Activated T-cell treated with anti-CD3 and anti-CD28 coated beads, Interleukin-2, amount 50 U/mL, for 1 hour (primary cell): ENCODE results near the gene IFRD2.
"Not testable (repeated sequence)": the region's sequence is repeated elsewhere in the genome, so short reads cannot be mapped to it uniquely, and the experiment has no call there.

ENCODE experiments used
- DNase-seq: peaks from one replicate; pipeline ENCODE4 v3.0.0-alpha.2; 2020

The IFRD2 gene

DNA sequence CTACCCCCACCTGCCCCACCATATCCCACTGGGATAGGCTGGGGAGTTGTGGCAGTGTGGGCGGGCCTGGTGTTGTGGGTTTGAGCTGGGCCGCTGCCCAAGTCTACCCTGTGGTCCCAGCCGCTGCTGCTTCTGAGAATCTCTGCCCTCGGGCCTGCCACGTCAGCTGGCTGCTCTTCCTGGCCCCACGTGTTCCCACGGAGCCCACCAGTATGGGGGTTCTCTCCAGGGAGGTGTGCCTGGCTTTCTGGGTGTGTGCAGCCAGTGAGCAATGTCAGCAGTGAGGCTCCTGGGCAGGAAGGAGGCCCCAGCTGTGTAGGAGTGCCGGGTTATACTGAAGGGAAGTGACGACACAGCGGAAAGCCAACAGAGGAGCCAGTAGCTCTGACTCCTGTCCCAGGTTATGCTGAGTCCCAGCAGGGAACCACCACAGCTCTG, 45.7 kb downstream of the IFRD2 start:
- peak; percentile 76 for DNase-seq

DNA sequence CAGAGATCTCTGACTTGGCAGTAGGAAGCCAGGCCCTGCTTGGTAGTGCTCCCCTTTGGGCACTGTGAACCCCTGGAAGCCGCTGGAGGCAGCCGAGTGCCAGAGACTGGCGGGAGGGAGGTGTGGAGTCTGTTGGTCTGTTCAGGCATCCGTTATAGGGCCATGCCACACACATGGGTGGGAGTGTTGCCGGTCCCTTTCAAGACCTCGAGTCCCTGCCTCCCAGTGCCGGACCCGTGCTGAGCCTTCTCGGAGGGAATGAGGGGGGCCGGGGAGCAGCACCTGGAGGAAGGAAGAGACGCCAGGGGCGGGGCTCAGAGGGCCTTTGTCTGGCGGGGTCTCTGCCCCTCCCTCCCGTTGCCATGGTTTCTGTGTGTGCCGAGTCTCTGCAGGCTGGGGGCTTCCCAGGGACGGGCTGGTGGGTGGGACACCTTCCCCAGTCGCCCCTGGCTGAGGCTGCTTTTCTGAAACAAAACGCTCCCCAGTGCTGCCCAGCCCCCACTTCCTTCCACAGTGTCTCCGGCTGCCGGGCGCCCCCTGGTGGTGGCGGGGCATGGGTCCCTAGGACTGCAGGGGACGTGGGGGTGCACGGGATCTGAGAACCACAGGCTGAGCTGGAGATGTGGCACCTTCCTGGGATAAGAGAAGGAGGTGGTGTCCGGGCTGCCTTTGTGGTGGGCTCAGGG, 46.3 kb downstream of the IFRD2 start:
- DNase-seq = peak; percentile 96

DNA sequence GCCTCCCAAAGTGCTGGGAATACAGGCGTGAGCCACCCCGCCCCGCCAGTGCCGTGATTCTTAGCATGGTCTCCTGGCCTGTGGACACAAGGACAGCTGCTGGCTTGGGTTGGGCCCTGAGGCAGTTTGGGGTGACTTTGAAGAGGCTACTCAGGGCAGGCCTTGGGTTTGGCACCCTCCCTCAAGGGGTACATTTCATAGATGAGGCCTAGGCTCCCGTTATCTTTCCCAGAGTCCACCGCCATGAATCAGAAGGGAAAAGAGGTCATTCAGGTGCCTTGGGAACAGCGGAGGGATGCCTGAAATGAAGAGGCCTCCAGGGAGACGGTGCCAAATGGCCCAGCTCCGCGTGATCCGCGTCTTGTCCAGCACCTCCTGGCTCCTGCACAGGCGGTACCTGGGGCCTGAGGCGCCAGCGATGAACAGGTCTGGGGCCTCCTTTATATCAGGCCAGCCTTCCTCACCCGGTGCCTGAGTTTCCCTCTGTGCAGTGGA, 46.9 kb downstream of the IFRD2 start:
- no peak for DNase-seq

DNA sequence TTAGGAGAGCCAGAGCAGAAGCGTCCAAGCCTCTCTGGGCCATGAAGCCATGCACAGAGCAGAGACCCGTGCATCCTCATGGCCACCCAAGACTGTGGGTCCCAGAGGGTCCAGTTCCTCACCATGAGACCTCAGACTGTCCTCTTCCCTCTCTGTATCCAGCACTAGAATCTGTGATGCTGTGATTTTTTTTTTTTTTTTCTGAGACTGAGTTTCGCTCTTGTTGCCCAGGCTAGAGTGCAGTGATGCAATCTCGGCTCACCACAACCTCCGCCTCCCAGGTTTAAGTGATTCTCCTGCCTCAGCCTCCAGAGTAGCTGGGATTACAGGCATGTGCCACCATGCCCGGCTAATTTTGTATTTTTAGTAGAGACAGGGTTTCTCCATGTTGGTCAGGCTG, 47.4 kb downstream of the IFRD2 start:
- not testable (repeated sequence) for DNase-seq

DNA sequence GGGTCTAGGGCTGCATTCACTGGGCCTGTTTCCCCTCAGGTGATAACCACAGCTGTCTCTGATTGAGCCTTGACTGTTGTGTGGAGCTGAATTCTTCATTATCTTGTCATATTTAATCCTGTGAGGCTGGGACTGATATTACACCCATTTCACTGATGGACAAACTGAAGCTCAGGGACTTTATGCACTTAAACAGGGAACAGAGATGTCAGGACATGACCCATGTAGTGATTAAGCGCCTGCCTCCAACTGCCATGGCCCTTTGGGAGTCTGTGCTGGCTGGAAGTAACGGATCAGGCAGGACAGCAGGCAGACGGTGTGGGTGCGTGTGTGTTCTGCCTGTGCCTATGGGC, 48.7 kb downstream of the IFRD2 start:
- no peak for DNase-seq

DNA sequence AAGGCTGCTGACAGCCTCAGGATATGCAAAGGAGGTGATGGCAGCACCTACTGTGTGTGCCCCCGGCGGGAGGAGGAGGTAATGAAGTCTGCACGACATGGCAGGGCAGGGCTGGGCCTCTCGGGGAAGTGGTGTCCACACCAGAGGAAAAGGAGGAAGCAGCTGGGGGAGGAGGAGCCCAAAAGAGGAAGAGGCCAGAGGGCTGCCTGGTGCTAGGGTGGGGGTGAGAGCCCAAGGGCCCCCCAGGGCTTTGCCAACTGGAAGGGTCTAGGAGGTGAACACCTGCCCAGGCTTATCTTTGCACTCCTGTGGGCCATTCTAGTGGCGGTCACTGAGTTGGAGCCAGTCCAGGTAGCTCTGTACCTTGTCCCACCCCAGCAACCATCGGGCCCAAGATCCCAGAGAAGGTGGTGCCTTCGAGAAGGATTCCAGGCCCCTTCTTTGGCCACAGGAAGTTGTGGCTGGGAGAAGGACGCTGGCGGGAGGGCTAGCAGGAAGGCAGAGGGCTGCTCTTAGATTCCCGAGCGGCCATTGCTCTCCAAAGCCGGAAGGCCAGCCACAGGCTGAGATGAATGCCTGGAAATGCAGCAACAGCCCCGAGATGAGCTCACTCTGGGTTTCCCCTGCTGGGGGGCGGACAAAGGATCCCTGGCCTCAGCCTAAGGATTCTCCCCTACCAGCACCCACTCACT, 49.2 kb downstream of the IFRD2 start:
- peak; percentile 34 for DNase-seq

DNA sequence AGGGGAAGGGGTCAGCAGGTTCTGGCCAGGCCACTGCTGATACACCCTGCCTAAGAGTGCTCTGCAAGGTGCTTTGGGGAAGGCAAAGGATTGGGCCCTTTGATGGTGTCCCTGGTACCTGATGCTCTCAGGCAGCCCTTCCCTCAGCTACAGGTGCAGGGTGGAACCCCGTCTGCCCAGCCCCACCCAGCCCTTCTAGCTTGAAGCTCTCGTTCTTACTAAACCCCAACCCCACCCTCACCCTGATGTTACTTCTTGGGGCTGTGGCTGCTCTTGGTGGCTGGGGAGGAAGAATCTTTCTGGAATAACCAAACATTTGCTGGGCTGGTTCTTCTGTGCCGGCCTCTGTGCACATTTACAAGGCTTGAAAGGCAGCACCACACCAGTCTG, 49.9 kb downstream of the IFRD2 start:
- DNase-seq = no peak

DNA sequence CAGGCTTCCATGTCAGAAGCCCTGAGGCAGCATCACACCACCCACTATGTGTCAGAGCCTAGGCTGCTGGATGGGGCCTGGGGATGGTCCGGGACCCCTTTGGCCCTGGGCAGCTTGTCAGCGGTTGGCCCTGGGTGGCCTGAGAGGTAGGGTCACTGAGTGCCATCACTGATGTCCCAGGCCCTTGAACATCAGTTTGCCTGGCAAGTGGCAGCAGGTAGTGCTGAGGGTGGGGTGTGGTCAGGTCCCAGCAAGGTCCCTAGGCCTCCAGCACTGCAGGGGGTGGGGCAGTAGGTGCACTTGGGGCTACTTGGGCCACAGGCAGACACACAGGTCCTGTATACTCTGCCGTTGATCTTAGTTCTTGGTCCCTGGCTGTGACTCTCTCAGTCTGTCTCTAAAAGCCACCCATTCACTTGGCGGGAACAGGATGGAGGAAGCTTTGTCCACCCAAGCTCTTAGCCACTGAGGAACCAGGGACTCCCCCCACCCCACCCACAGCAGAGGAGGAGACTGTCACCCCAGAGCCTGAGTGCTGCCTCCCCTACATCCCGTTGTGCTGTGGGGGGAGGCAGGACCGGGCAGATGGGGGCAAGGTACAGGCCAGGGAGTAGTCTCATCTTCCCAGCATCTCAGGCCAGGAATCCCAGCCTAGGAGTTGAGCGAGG, 50.4 kb downstream of the IFRD2 start:
- DNase-seq = no peak

DNA sequence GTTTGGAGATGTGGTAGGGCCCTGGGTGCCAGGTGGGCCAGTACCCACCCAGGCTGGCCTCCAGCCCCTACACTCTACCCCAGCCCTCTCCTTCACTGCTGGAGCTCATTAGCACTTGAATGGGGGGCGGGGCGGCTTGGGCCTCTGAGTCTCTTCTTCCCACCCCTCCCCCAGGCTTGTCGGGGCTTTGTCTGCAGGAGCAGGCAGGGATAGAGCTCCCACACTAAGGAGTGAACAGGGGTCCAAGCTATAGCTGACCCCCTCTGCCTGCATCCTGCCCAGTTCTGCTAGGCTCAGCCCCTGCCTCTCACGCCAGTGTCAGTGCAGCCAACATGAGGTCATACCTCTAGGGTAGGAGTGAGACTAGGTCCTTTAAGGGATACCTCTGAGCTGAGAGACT, 51.1 kb downstream of the IFRD2 start:
- DNase-seq = no peak

DNA sequence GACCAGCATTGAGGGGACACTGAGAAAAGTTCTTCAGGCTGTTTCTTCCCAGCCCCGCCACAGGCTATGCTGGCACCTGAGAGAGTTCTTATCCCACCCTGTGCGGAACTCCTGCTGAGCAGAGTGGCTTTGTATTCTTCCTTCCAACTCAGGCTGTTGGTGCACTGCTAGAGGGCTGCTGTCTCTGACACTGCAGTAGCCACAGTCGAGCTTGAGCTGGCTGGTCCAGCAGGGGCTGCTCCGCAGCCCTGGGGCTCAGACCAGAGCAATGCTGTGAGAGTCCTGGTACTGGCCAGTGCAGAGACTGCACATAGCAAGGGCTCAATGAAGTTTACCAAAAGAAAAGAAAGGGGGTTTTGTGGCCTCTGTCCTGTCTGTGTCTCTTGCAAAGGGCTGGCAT, 52.6 kb downstream of the IFRD2 start:
- DNase-seq = no peak

DNA sequence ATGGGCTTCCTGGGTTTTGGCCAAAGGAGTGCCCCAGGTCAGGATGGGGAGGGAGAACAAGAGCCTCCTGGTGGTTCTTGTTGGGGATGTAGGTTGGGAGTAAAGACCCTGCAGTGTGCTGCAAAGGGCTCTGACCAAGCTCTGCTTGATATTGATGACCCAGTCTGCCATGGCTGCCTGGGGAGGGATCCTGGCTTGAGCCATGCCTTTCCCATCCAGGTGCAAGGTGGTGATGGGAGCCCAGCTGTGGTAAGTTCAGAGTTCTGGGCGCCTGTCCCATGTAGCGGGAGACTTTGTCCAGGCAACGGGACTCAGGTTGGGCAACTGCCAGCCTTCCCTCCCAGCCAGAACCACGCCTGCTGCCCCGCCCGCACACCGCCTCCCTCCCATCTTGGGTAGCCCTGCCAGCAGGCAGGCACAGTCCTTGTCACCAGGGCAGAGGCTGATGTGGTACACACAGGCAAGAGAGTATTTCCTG, 53.6 kb downstream of the IFRD2 start:
- peak; percentile 32 for DNase-seq

DNA sequence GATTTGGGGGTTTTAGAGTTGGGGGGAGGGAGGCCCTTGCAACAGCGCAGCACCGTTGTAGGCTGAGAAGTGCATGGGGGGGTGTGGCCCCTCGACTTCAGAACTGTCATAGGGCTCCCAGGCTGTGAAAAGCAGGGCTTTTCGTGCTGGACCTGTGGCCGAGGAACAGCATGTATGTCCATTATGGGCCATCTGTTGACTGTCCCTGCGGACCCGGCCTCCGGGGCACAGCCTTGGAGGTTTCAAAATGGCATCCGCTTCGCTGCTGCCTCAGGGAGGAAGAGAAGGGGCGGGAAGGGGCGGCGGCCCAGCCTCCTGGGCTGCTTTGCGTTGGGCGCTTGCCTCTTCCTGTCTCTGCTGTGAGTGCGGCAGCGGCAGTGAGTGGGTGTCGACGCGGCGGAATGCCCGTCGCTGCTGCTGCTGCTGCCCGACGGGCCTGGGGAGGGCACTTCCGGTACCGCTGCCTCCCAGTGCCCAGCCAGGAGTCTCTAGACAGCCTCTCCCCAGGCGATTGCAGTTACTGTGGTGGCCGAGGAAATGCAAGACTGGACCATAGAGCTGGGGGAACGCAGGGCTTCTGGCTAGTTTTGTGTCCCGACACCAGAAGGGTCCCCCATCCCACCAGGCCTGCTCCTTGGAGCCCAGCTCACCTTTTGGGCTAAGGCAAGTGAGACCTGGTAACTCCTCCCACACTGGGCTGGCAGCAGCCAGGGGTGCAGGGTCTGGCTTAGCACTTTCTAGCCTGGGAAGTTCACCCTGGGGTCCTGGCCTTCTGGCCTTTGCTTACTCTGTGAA, 54.3 kb downstream of the IFRD2 start:
- peak; percentile 84 for DNase-seq
